ENCODE results near the gene NR6A1.

The NR6A1 gene

GRCh38 chr9:124491049-124491975, 279.8 kb downstream of the NR6A1 start:
- DNase-seq (ENCODE audit: insufficient read length, low spot score): no peak
- no peak for FAIRE-seq
- TF ChIP-seq, protein P1, sequence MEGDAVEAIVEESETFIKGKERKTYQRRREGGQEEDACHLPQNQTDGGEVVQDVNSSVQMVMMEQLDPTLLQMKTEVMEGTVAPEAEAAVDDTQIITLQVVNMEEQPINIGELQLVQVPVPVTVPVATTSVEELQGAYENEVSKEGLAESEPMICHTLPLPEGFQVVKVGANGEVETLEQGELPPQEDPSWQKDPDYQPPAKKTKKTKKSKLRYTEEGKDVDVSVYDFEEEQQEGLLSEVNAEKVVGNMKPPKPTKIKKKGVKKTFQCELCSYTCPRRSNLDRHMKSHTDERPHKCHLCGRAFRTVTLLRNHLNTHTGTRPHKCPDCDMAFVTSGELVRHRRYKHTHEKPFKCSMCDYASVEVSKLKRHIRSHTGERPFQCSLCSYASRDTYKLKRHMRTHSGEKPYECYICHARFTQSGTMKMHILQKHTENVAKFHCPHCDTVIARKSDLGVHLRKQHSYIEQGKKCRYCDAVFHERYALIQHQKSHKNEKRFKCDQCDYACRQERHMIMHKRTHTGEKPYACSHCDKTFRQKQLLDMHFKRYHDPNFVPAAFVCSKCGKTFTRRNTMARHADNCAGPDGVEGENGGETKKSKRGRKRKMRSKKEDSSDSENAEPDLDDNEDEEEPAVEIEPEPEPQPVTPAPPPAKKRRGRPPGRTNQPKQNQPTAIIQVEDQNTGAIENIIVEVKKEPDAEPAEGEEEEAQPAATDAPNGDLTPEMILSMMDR (IDR thresholded peaks at IDR 0.05; ENCODE audit: insufficient read depth, missing control alignments): no peak

DNA sequence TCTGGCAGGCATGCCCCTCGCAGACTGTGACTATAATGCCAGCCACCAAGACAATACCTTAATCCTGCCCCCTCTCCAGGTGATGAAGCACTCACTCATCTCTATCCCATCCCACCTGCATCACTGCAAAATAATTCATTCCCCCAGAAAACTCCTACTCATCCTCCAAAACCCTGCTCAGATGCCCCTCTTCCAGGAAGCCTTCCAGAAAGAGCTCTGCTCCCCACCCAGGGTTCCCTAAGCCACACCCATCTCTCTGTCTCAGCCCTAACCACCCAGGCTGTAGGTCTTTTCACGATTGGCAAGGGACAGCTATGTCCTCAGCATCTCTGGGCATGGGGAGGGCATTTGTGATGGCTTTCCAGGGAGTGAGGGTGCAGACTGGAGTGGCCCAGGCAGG, 281.1 kb downstream of the NR6A1 start:
- TF ChIP-seq, protein P1 (IDR thresholded peaks at IDR 0.05; ENCODE audit: insufficient read depth, missing control alignments): no peak
- no peak for FAIRE-seq
- DNase-seq (ENCODE audit: insufficient read length, low spot score): no peak

- TF ChIP-seq, protein P1 (IDR thresholded peaks at IDR 0.05; ENCODE audit: insufficient read depth, missing control alignments): no peak
- no peak for FAIRE-seq
- no peak for DNase-seq (ENCODE audit: insufficient read length, low spot score)
Measured at GRCh38 chr9:124489222-124489621, 281.9 kb downstream of the NR6A1 start.

DNA sequence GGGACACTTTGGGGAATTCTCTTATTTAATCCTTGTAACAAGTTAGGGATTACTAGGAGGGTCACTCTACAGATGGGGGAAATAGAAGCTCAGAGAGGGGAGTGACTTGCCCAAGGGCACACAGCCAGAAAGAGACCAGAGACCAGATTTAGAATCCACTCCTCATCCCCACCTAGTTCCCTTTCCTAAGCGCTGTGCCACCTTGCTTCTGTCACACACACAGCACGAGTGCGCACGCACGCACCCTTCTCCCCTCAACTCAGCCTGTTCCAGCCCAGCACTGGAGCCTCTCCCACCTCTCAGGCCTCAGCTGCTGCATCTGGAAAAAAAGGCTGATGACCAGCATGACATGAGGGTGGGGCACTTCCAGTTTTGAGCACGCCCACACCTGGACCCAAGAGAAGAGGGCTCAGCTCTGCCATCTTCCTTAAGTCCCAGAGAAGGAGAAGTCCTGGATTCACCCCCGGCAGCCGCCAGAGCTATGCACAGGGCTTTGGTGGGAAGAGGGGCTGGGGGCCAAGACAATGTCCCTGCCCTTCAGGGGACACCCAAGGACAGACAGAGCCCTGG, 282.4 kb downstream of the NR6A1 start:
- FAIRE-seq (no peak), DNase-seq (ENCODE audit: insufficient read length, low spot score) (no peak)
- TF ChIP-seq, protein P1 (IDR thresholded peaks at IDR 0.05; ENCODE audit: insufficient read depth, missing control alignments): no peak

GRCh38 chr9:124487260-124488182, 283.6 kb downstream of the NR6A1 start:
- FAIRE-seq (no peak), DNase-seq (ENCODE audit: insufficient read length, low spot score) (no peak)
- TF ChIP-seq, protein P1 (IDR thresholded peaks at IDR 0.05; ENCODE audit: insufficient read depth, missing control alignments): no peak

GRCh38 chr9:124486778-124487259, 284.3 kb downstream of the NR6A1 start:
- FAIRE-seq: no peak
- TF ChIP-seq, protein P1 (IDR thresholded peaks at IDR 0.05; ENCODE audit: insufficient read depth, missing control alignments): no peak

More at GRCh38 chr9:124486778-124487259, 284.3 kb downstream of the NR6A1 start:
- DNase-seq (ENCODE audit: insufficient read length, low spot score): no peak
